ENCODE results near the gene NUAK1. TPM values are rescaled to one million over a fixed set of nuclear protein-coding genes. Genes with fewer than 3 reads are reported as not detected.

Gene NUAK1
- total RNA-seq, 1 experiment from 2014 or later, result 7.4 TPM

- TF ChIP-seq CBX3 (IDR thresholded peaks at IDR 0.05; ENCODE audit: low read depth) (no peak), POLR2AphosphoS5 (IDR thresholded peaks at IDR 0.05; ENCODE audit: low read depth, low read length) (no peak)
Measured at GRCh38 chr12:106042037-106042436, 96.7 kb downstream of the NUAK1 start (continued).

- no TSS peak for BruUV-seq (replicated peaks)
- ChIA-PET RAD21 (ENCODE audit: low non-redundant PET in 1 of 2, low total read pairs in 2 of 2, uncharacterized antibody in 2 of 2, unreplicated experiment in 2 of 2) (no interaction called here), POLR2A (no interaction called here), CTCF (no interaction called here)
- Histone ChIP-seq H3K36me3 (ENCODE audit: control insufficient read depth in 1 of 2, insufficient read depth in 2 of 2, low read length in 2 of 2) (no peaks in the 10 kb centered on the region), H3K4me3 (replicated peaks in 1 of 2; ENCODE audit: low read depth in 1 of 2, low read length in 2 of 2) (no peak overlapping the region), H4K20me1 (ENCODE audit: insufficient read depth) (no peaks in the 10 kb centered on the region), H3K9ac (ENCODE audit: low read length) (no peak overlapping the region), H3K4me2 (ENCODE audit: low read length) (no peak overlapping the region), H3K9me3 (ENCODE audit: control insufficient read depth in 1 of 2, insufficient read depth in 1 of 2, low read depth in 1 of 2, low read length in 2 of 2) (no peaks in the 10 kb centered on the region), H3K9me2 (ENCODE audit: insufficient read depth) (no peaks in the 10 kb centered on the region), H3K27me3 (ENCODE audit: insufficient read depth, low read length) (no peaks in the 10 kb centered on the region), H3K27ac (ENCODE audit: low read depth, low read length) (no peak overlapping the region), H3K79me2 (ENCODE audit: insufficient read depth, low read length) (no peaks in the 10 kb centered on the region), H2AFZ (ENCODE audit: low read depth, low read length, poor library complexity, severe bottlenecking) (no peak overlapping the region), H3K4me1 (ENCODE audit: control insufficient read depth in 1 of 2, insufficient read depth in 2 of 2, low read length in 2 of 2) (no peaks in the 10 kb centered on the region)
- TF ChIP-seq YY1 (IDR thresholded peaks at IDR 0.05; ENCODE audit: extremely low read depth, insufficient replicate concordance, low read depth, low read length) (no peak), REST (IDR thresholded peaks at IDR 0.05; ENCODE audit: low read depth) (no peak), EZH2phosphoT487 (IDR thresholded peaks at IDR 0.05; ENCODE audit: borderline replicate concordance) (no peak), RAD21 (IDR thresholded peaks at IDR 0.05; ENCODE audit: low read depth) (no peak), POLR2A (IDR thresholded peaks at IDR 0.05; ENCODE audit: borderline replicate concordance, extremely low read depth, insufficient read depth, insufficient read length) (no peak), ATF3 (IDR thresholded peaks at IDR 0.05) (no peak), ZNF274 (IDR thresholded peaks at IDR 0.05; ENCODE audit: low read depth, low read length) (no peak), TCF7L2 (IDR thresholded peaks at IDR 0.05; ENCODE audit: borderline replicate concordance, extremely low read depth, insufficient read depth, insufficient read length) (no peak)
- ATAC-seq, result no peak
- intact Hi-C loops (cut with micrococcal nuclease), result no loop called here
- DNase-seq (ENCODE audit: low read depth, low spot score), result no peak
Measured at GRCh38 chr12:106040521-106040920, 98.2 kb downstream of the NUAK1 start.

Data from HCT116 (cell line).